GM12878 (cell line): ENCODE data around the gene SPAAR. TPM values are rescaled to one million over a fixed set of nuclear protein-coding genes. Genes with fewer than 3 reads are reported as not detected.

ENCODE experiments used
- ATAC-seq: fragments of 200-7000 bp; cut with Tn5 transposase; 3 replicates; pipeline ENCODE4 v1.9.1; 2020; ENCODE audit warnings: mild to moderate bottlenecking, moderate library complexity
- BruUV-seq: library from RNA; stranded (reverse); fragments of 400-500 nt; replicated peaks from 2 replicates; lab custom pipeline; 2021; lab: Mats Ljungman, UMichigan
- CTCF ChIA-PET: fragments of 300-600 bp; sonication (Branson Sonifier 250); formaldehyde crosslinking; extraction: SDS; loops from one replicate; lab custom pipeline; 2021; ENCODE audit warnings: inconsistent platforms; lab: Yijun Ruan, JAX
- POLR2A ChIA-PET: fragments of 350-600 bp; formaldehyde crosslinking; extraction: SDS; loops from one replicate; lab custom pipeline; 2021; ENCODE audit warnings: inconsistent platforms; lab: Charles Lee
- RAD21 ChIA-PET: fragments of 300-600 bp; sonication (Branson Sonifier 250); formaldehyde crosslinking; loops from one replicate; lab custom pipeline; 2023; ENCODE audit warnings: antibody characterized with exemption; ENCODE audit not compliant: unreplicated experiment; lab: Charles Lee
- SMC1A ChIA-PET: fragments of 300-600 bp; sonication (Branson Sonifier 250); formaldehyde crosslinking; loops from one replicate; lab custom pipeline; 2023; ENCODE audit not compliant: unreplicated experiment, uncharacterized antibody; lab: Charles Lee
- DNase-seq: peaks from one replicate; pipeline ENCODE4 v3.0.0-alpha.2; 2011; ENCODE audit warnings: low read depth, low spot score
- FAIRE-seq: peaks from 3 replicates; lab custom pipeline; 2011; peaks lifted over from hg19 to GRCh38; lab: Jason Lieb, UNC
- H2AFZ ChIP-seq: 2 replicates; pipeline ENCODE4 v1.6.0; 2011; ENCODE audit warnings: low read depth, low read length, control low read depth; ENCODE audit not compliant: control insufficient read depth
- H3K27ac ChIP-seq: 2 replicates; pipeline ENCODE4 v1.5.1; 2011; ENCODE audit warnings: control low read depth; ENCODE audit not compliant: control insufficient read depth, insufficient read depth
- H3K27me3 ChIP-seq, 2 experiments: replicated peaks in 1 of 2; 2 replicates each; pipeline versions ENCODE4 v1.6.0 to v1.6.1; 2011; ENCODE audit warnings: low read length in 1 of 2; ENCODE audit not compliant: control insufficient read depth in 2 of 2, insufficient read depth in 2 of 2
- H3K36me3 ChIP-seq, 2 experiments: 2 replicates each; pipeline ENCODE4 v1.5.1; 2011; ENCODE audit warnings: low read length in 1 of 2; ENCODE audit not compliant: control insufficient read depth in 2 of 2, insufficient read depth in 2 of 2
- H3K4me1 ChIP-seq: 2 replicates; pipeline ENCODE4 v1.6.1; 2011; ENCODE audit warnings: mild to moderate bottlenecking, low read length, moderate library complexity, mixed read lengths; ENCODE audit not compliant: control insufficient read depth, insufficient read depth
- H3K4me2 ChIP-seq: 2 replicates; pipeline ENCODE4 v1.6.0; 2011; ENCODE audit warnings: control low read depth; ENCODE audit not compliant: control insufficient read depth, insufficient read depth
- H3K4me3 ChIP-seq: fragments of 200-600 bp; sonication (generic); 2 replicates; pipeline ENCODE4 v1.5.1; 2016
- H3K79me2 ChIP-seq: 2 replicates; pipeline ENCODE4 v1.6.0; 2011; ENCODE audit warnings: low read length; ENCODE audit not compliant: control insufficient read depth, insufficient read depth
- H3K9ac ChIP-seq: 2 replicates; pipeline ENCODE4 v1.8.0; 2011; ENCODE audit warnings: low read length, control low read depth, mixed read lengths; ENCODE audit not compliant: control insufficient read depth, insufficient read depth
- H3K9me3 ChIP-seq: replicated peaks from 3 replicates; pipeline ENCODE4 v1.5.1; 2011; ENCODE audit warnings: mild to moderate bottlenecking, low read length; ENCODE audit not compliant: control insufficient read depth, insufficient read depth
- H4K20me1 ChIP-seq: 2 replicates; pipeline ENCODE4 v1.6.0; 2011; ENCODE audit not compliant: control insufficient read depth, insufficient read depth
- CBFB ChIP-seq: IDR thresholded peaks from 2 replicates; pipeline ENCODE4 v1.6.1; 2016; ENCODE audit warnings: antibody characterized with exemption, low read depth
- CHD1 ChIP-seq: IDR thresholded peaks from 2 replicates; pipeline ENCODE4 v1.6.1; 2012; ENCODE audit warnings: low read depth, low read length, improper control_type of control experiment
- CREM ChIP-seq: IDR thresholded peaks from 2 replicates; pipeline ENCODE4 v1.6.1; 2014; ENCODE audit warnings: antibody characterized with exemption, low read depth
- GATAD2B ChIP-seq: fragments of 450-650 bp; conservative IDR thresholded peaks from 2 replicates; pipeline ENCODE4 v1.6.1; 2017; ENCODE audit warnings: low read depth, mild to moderate bottlenecking, moderate library complexity
- KLF5 ChIP-seq: fragments of 450-650 bp; IDR thresholded peaks from 2 replicates; pipeline ENCODE4 v1.6.1; 2014; ENCODE audit warnings: mild to moderate bottlenecking; ENCODE audit not compliant: partially characterized antibody
- NFYB ChIP-seq: IDR thresholded peaks from 2 replicates; pipeline ENCODE4 v1.6.1; 2011; ENCODE audit warnings: low read depth, mild to moderate bottlenecking, low read length, improper control_type of control experiment, moderate library complexity; ENCODE audit not compliant: insufficient read depth
- POLR2AphosphoS2 ChIP-seq: IDR thresholded peaks from 2 replicates; pipeline ENCODE4 v1.6.1; 2011; ENCODE audit warnings: low read depth, mild to moderate bottlenecking, low read length, improper control_type of control experiment, moderate library complexity
- RUNX3 ChIP-seq: IDR thresholded peaks from 2 replicates; pipeline ENCODE4 v1.6.1; 2012; ENCODE audit warnings: low read length, inconsistent platforms
- SREBF2 ChIP-seq: IDR thresholded peaks from 2 replicates; pipeline ENCODE4 v1.6.1; 2012; ENCODE audit warnings: mild to moderate bottlenecking, low read length
- SRF ChIP-seq, 2 experiments: IDR thresholded peaks; 2 replicates each; pipeline ENCODE4 v1.6.1; 2011; ENCODE audit warnings: low read depth in 2 of 2, low read length in 2 of 2, mild to moderate bottlenecking in 1 of 2, moderate library complexity in 1 of 2
- ZZZ3 ChIP-seq: IDR thresholded peaks from 2 replicates; pipeline ENCODE4 v1.6.1; 2011; ENCODE audit warnings: low read depth; ENCODE audit not compliant: control insufficient read depth, insufficient read length
- WGBS: methylation state at CpG from one replicate; pipeline ENCODE4 v1.1.6; 2016; ENCODE audit warnings: low lambda C conversion rate; ENCODE audit not compliant: insufficient replicate concordance, insufficient coverage; ENCODE audit errors: missing lambda C conversion rate; 5-methylcytosine and 5-hydroxymethylcytosine counted together
- in situ Hi-C: fragments of 300-500 bp; cut with MboI; formaldehyde crosslinking; loops from 9 replicates; pipeline ENCODE4 v1.14.3; 2018; ENCODE audit warnings: mixed read lengths
- intact Hi-C: fragments of 100-400 bp; cut with micrococcal nuclease; formaldehyde crosslinking; loops from one replicate; pipeline ENCODE4 v1.14.2; 2022; ENCODE audit not compliant: unreplicated experiment
- polyA plus RNA-seq, 11 experiments: library from polyadenylated mRNA; depleted of rRNA in 4 of 11; unstranded in 6 of 11; stranded (reverse) in 5 of 11; fragments of >200 nt; fragmentation: Nextera tagmentation in 4 of 11; fragmentation: Illumina TruSeq in 1 of 11; extraction: Ambion mirVana in 4 of 11; extraction: Trizol in 1 of 11; gene quantifications; 1 replicate in 1 of 11; 2 replicates in 10 of 11; pipeline versions ENCODE4 v1.2.1 to v1.2.3, GENCODE V29; 2011 to 2016; ENCODE audit warnings: inconsistent platforms in 2 of 11, missing spikeins in 2 of 11, low read depth in 1 of 11
- total RNA-seq, 4 experiments: library from RNA; depleted of rRNA in 3 of 4; stranded (reverse); fragments of >200 nt in 3 of 4; fragmentation: Illumina TruSeq in 1 of 4; extraction: Trizol in 1 of 4; gene quantifications; 2 replicates each; pipeline versions ENCODE4 v1.2.1 to v1.2.3, GENCODE V29; 2013 to 2021

The SPAAR gene
- total and polyA plus RNA-seq, 10 of the 15 experiments (the other 5 are each of a cell fraction or from before 2014, with no cell fraction given), result not detected

GRCh38 chr9:35898337-35898736 is 11.0 kb upstream of the SPAAR start:
- ChIA-PET CTCF (interaction anchor here (0.6 to 2.9 kb wide), 8 partner anchors 10 to 126 kb away, joined by 3 to 13 read pairs (median 6); partner anchors contain the start of gene TMEM8B), SMC1A (interaction anchor here (0.8 to 2.0 kb wide), 3 partner anchors 72 to 162 kb away, joined by 3 to 9 read pairs (median 3); no protein-coding TSS in a partner anchor), POLR2A (no interaction called here)
- Histone ChIP-seq H3K9me3 (no peaks in the 10 kb centered on the region), H3K79me2 (no peaks in the 10 kb centered on the region), H2AFZ (no peak overlapping the region), H3K9ac (no peak overlapping the region), H3K4me1 (no peaks in the 10 kb centered on the region), H3K36me3 (no peaks in the 10 kb centered on the region), H3K27me3 (no peaks in the 10 kb centered on the region), H4K20me1 (no peaks in the 10 kb centered on the region)
- intact Hi-C loops, result no loop called here
- ATAC-seq (no peak), DNase-seq (no peak), FAIRE-seq (no peak)
- TF ChIP-seq CHD1 (no peak), CREM (no peak)
- TF ChIP-seq, all 136 proteins: peak for 0
- no TSS peak for BruUV-seq
- in situ Hi-C loops, result no loop called here
- Histone ChIP-seq H3K4me2 (no peak overlapping the region), H3K27ac (no peak overlapping the region), H3K4me3 (no peak overlapping the region)
- RAD21 ChIA-PET, result interaction anchor here (0.8 kb wide), 1 partner anchor 72 kb away, joined by 3 read pairs; no protein-coding TSS in a partner anchor

- FAIRE-seq, result no peak
- Histone ChIP-seq H3K79me2 (no peaks in the 10 kb centered on the region), H3K9me3 (no peaks in the 10 kb centered on the region), H3K4me1 (no peaks in the 10 kb centered on the region), H3K36me3 (no peaks in the 10 kb centered on the region), H3K27ac (no peak overlapping the region), H3K27me3 (no peaks in the 10 kb centered on the region), H4K20me1 (no peaks in the 10 kb centered on the region), H2AFZ (no peak overlapping the region), H3K4me3 (no peak overlapping the region), H3K4me2 (no peak overlapping the region), H3K9ac (no peak overlapping the region)
- ATAC-seq, result no peak
- ChIA-PET RAD21 (no interaction called here), POLR2A (no interaction called here), CTCF (interaction anchor here (1.4 to 2.9 kb wide), 4 partner anchors 10 to 73 kb away, joined by 6 to 13 read pairs (median 8); no protein-coding TSS in a partner anchor), SMC1A (interaction anchor here (0.8 to 2.0 kb wide), 2 partner anchors 73 to 163 kb away, joined by 3 to 9 read pairs; no protein-coding TSS in a partner anchor)
- BruUV-seq, result no TSS peak
- TF ChIP-seq GATAD2B, result no peak
- TF ChIP-seq SREBF2, result no peak
- no peak for TF ChIP-seq SRF (IDR thresholded peaks at IDR 0.05; ENCODE audit: low read depth in 2 of 2, low read length in 2 of 2)
- no peak for TF ChIP-seq POLR2AphosphoS2
- TF ChIP-seq ZZZ3, result no peak
- no peak for TF ChIP-seq KLF5
- no peak for TF ChIP-seq NFYB
- no peak for TF ChIP-seq RUNX3
- no peak for TF ChIP-seq CBFB
- no peak for DNase-seq
- in situ Hi-C loops (no loop called here), intact Hi-C loops (no loop called here)
- WGBS, result 42% methylated on average over 2 of the region's 2 CpGs
These were observed 10.3 kb upstream of the SPAAR start for GRCh38 chr9:35899021-35899420.
